LNCAP (cell line): ENCODE data around the gene VGLL4.

Experiments used
- TF ChIP-seq, protein P1 (sequence below): fragments of 450-650 bp; IDR thresholded peaks from 2 replicates; pipeline ENCODE4 v1.5.1; 2017; ENCODE audit warnings: mild to moderate bottlenecking

VGLL4 gene

GRCh38 chr3:11638495-11639358 is 5.0 kb downstream of the VGLL4 start:
- TF ChIP-seq, protein P1, sequence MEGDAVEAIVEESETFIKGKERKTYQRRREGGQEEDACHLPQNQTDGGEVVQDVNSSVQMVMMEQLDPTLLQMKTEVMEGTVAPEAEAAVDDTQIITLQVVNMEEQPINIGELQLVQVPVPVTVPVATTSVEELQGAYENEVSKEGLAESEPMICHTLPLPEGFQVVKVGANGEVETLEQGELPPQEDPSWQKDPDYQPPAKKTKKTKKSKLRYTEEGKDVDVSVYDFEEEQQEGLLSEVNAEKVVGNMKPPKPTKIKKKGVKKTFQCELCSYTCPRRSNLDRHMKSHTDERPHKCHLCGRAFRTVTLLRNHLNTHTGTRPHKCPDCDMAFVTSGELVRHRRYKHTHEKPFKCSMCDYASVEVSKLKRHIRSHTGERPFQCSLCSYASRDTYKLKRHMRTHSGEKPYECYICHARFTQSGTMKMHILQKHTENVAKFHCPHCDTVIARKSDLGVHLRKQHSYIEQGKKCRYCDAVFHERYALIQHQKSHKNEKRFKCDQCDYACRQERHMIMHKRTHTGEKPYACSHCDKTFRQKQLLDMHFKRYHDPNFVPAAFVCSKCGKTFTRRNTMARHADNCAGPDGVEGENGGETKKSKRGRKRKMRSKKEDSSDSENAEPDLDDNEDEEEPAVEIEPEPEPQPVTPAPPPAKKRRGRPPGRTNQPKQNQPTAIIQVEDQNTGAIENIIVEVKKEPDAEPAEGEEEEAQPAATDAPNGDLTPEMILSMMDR = no peak

DNA sequence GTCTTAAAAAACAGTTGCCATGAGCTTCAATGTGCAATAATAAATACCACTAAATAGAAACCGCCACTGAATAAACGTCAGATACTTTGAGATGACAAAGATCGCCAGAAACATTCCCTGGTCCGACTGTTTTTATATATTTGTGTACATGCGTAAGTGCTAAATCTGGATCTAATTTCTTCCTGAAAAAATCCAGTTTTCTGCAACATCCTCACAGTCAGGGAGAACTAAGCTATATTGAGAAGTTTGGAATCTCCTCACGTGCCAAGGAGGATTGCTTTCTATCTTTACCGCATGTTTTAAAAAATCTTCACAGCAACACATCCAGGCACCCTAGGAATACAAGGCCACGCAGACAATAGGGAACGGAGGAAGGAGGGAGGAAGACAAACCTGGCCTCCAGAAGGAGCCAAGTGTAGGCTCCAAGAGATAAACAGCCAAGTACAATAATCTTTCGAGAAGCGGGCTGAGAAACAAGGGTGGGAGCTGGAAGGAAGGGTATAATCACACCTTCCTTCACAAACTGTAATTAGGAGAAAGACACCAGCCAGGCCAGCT is 5.7 kb downstream of the VGLL4 start:
- TF ChIP-seq, protein P1 = no peak

GRCh38 chr3:11636394-11636770 is 7.3 kb downstream of the VGLL4 start:
- TF ChIP-seq, protein P1 = no peak

DNA sequence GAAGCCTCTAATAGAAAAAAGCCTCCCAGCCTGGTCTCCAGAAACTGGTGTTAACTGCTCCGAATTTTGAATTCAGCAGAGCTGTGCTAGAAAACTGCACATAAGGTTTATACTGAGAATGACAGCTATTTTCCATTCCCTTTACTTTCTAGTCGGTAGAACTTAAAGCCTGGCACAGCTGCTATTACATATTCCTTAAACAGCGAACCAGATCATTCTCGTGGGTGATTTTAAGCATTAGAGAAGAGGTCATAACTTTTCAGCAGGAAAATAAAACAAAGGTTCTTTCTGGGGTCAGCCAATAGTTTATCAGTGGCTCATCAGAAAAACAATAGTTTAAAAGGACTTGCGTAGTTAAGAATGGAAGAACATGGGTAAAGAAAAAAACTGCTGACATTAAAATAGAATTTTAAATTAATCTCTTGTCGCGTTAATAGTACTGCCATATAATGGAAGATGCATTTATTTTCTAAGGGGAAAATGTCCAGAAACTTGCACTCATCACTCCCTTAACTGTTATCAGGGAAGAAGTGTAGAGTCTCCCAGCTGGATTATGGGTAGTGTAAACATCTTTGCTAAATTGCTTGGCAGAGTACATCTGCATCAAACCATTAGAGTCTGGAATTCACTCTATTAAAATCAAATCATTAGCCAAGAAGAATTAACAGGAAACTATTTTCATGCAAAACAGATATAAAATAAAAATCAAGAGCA is 7.9 kb downstream of the VGLL4 start:
- TF ChIP-seq, protein P1 = no peak

DNA sequence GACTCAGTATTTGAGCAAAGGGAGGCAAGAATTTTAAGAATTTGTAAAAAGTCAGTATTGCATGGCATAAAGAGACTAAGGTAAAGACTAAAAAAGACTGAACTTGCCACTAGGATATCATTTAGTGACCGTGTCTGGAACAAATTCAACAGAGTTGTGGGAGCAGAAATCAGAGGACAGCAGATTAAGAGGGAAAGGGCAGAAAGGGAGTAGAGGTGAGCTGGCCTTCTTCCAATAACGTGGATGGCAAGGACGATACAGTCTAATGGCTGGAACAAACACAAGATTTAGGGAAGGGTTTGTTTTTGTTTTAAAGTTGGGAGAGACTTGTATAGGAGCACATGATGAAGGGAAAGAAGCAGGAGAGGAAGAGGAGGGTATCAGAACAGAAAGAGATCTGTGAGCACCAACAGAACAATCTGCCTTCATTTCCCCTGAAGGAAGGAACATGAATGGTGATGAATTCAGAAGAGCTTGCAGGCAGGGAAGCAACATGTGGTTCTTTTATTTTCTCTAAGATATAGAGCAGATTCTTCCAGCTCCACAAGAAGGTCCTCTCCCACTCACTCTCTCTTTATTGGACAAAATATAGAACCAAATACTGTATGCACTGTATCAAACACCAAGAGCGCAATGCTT is 8.6 kb downstream of the VGLL4 start:
- TF ChIP-seq, protein P1 = no peak

DNA sequence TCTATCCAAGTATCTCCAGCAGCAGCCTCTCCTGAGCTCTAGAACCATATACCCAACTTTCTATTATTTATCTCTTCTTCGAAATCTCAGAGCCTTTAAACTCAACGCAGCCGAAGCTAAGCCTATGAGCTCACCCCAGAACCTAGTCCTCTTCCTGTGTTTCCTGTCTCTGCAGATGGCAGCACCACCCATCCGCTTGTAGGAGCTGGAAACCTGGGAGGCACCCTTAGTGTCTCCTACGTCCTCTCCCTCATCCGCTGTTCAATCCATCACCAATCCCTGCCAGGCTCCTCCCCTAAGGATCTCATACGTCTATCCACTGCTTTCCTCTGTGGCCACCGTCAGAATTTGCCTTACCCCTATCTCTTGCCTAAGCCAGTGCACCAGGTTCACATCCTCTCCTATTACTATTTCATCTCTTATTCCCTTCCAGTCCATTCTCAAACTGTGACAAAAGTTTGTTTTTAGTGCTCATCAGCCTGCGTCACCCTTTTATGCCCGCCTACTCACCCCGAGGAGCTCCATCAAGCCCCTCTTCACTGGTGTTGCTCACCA is 9.6 kb downstream of the VGLL4 start:
- TF ChIP-seq, protein P1 = no peak

GRCh38 chr3:11632966-11633365 is 10.7 kb downstream of the VGLL4 start:
- TF ChIP-seq, protein P1 = no peak
